ENCODE measurements around the gene PALD1. TPM values are rescaled to one million over a fixed set of nuclear protein-coding genes. Genes with fewer than 3 reads are reported as not detected.

Gene PALD1
- total and polyA plus RNA-seq, 2 of the 4 experiments (the other 2 are of a cell fraction): 0.12 to 0.18 TPM

DNA sequence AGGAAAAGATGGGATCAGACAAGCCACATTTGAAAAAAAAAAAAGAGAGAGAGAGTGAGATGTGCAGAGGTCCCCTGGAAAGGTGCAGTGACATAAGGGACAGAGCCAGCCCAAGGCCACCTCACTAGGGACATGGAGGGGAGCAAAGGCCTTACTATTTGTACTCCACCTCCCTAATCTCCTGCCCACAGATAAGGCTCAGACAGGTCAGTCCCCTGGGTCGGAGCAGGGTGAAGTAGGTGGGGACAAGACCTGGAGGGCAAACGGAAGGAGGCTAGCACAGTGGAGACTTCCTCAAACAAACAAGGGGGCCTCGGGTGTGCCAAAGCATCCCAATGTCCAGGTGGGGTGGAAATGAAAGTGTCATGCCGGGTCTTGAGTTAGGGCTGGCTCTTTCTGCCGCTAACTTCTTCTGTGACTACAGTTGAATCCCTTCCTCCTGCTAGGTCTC is 117.0 kb downstream of the PALD1 start:
- no peak overlapping the region for H2BK15ac ChIP-seq (ENCODE audit: low read depth, low read length)
- H3K23ac ChIP-seq (ENCODE audit: low read depth, low read length): no peak overlapping the region
- no peak overlapping the region for H2AFZ ChIP-seq (replicated peaks; ENCODE audit: low read length, poor library complexity)
- H3K36me3 ChIP-seq (ENCODE audit: control insufficient read depth, insufficient read depth, low read length): no peaks in the 10 kb centered on the region
- no peak overlapping the region for H3K4ac ChIP-seq (ENCODE audit: low read depth, low read length)
- H3K4me2 ChIP-seq (ENCODE audit: low read depth, low read length): no peak overlapping the region
- no peak overlapping the region for H2AK5ac ChIP-seq (ENCODE audit: low read depth, low read length)
- no peak overlapping the region for H3K56ac ChIP-seq (ENCODE audit: extremely low read depth, insufficient read depth, low read length)
- no peak overlapping the region for H3K27ac ChIP-seq (ENCODE audit: insufficient read depth, low read length)
- no peaks in the 10 kb centered on the region for H3K79me1 ChIP-seq (ENCODE audit: low read depth in 1 of 2, low read length in 2 of 2)
- intact Hi-C loops (cut with micrococcal nuclease) (no loop called here), dilution Hi-C loops (cut with HindIII; ENCODE audit: low sequenced_read_pairs, unreplicated experiment) (no loop called here), in situ Hi-C loops (cut with MboI; ENCODE audit: low sequenced_read_pairs) (no loop called here)
- no peaks in the 10 kb centered on the region for H4K20me1 ChIP-seq (ENCODE audit: insufficient read depth, low read length)
- no CpG with 5 or more reads among the region's 5 CpGs for WGBS, 2 experiments (ENCODE audit: extremely low coverage in 2 of 2, insufficient read length in 1 of 2)
- no peak overlapping the region for H2AK9ac ChIP-seq (replicated peaks; ENCODE audit: low read depth, low read length, poor library complexity)
- H3K18ac ChIP-seq (ENCODE audit: low read depth, low read length): no peak overlapping the region
- no TSS peak for BruUV-seq (replicated peaks)
- H3K4me1 ChIP-seq (ENCODE audit: control insufficient read depth, insufficient read depth, low read length): no peaks in the 10 kb centered on the region
- POLR2A ChIA-PET (ENCODE audit: unreplicated experiment): no interaction called here
- no peak overlapping the region for H2BK20ac ChIP-seq (ENCODE audit: low read depth, low read length)
- H3K9ac ChIP-seq (ENCODE audit: low read depth, low read length): no peak overlapping the region
- H3K9me1 ChIP-seq (ENCODE audit: insufficient read depth, low read length): 0 out of 2 replicates have a peak, but pooled peaks cover 3% of the 10 kb centered on the region
- no peak for ATAC-seq (ENCODE audit: low read depth)
- no peak overlapping the region for H2BK120ac ChIP-seq (ENCODE audit: low read depth, low read length)
- no peak overlapping the region for H4K91ac ChIP-seq (ENCODE audit: insufficient read depth, low read depth, low read length)
- no peak overlapping the region for H3K4me3 ChIP-seq (ENCODE audit: insufficient read depth, low read depth, low read length)
- no peak overlapping the region for H3K14ac ChIP-seq (replicated peaks; ENCODE audit: low read depth, low read length)
- peaks cover 28% of the 10 kb centered on the region for H3K27me3 ChIP-seq (ENCODE audit: control insufficient read depth, insufficient read depth, low read length)
- H4K8ac ChIP-seq (ENCODE audit: low read depth in 2 of 2, low read length in 2 of 2): no peak overlapping the region
- TF ChIP-seq, protein P1, sequence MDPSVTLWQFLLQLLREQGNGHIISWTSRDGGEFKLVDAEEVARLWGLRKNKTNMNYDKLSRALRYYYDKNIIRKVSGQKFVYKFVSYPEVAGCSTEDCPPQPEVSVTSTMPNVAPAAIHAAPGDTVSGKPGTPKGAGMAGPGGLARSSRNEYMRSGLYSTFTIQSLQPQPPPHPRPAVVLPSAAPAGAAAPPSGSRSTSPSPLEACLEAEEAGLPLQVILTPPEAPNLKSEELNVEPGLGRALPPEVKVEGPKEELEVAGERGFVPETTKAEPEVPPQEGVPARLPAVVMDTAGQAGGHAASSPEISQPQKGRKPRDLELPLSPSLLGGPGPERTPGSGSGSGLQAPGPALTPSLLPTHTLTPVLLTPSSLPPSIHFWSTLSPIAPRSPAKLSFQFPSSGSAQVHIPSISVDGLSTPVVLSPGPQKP (IDR thresholded peaks at IDR 0.05; ENCODE audit: borderline replicate concordance, low read depth, low read length): no peak
- TF ChIP-seq CHD1 (IDR thresholded peaks at IDR 0.05; ENCODE audit: low read depth, low read length): no peak
- no peak for TF ChIP-seq SMC3 (IDR thresholded peaks at IDR 0.05; ENCODE audit: low read depth, low read length)
- no peak for TF ChIP-seq CEBPB (IDR thresholded peaks at IDR 0.05; ENCODE audit: low read depth, low read length)
- no peak for TF ChIP-seq MAZ (IDR thresholded peaks at IDR 0.05; ENCODE audit: borderline replicate concordance, low read depth, low read length)
- no peak for TF ChIP-seq NFE2L2 (IDR thresholded peaks at IDR 0.05; ENCODE audit: low read depth, low read length)
- no peak for TF ChIP-seq RAD21 (IDR thresholded peaks at IDR 0.05; ENCODE audit: low read length)
- TF ChIP-seq MAFK (IDR thresholded peaks at IDR 0.05; ENCODE audit: low read depth, low read length): no peak
- no peak overlapping the region for H2BK5ac ChIP-seq (ENCODE audit: low read depth, low read length, poor library complexity, severe bottlenecking)
- CTCF ChIA-PET: no interaction called here
- no peak for DNase-seq
- H4K5ac ChIP-seq (ENCODE audit: low read depth, low read length): no peak overlapping the region
- no peaks in the 10 kb centered on the region for H3K9me3 ChIP-seq (ENCODE audit: control insufficient read depth, insufficient read depth, low read length)

Data from IMR-90 (cell line).